IPS-11a (cell line): ENCODE data around the gene QRSL1.
A peak's percentile ranks its signal among the peaks of the same experiment; 100 is the strongest.
"Not testable (repeated sequence)": the region's sequence is repeated elsewhere in the genome, so short reads cannot be mapped to it uniquely, and the experiment has no call there.

ENCODE experiments used
- H3K4me3 ChIP-seq: one replicate; pipeline ENCODE4 v1.5.1; 2013; ENCODE audit warnings: low read depth, low read length, control low read depth

Gene QRSL1

DNA sequence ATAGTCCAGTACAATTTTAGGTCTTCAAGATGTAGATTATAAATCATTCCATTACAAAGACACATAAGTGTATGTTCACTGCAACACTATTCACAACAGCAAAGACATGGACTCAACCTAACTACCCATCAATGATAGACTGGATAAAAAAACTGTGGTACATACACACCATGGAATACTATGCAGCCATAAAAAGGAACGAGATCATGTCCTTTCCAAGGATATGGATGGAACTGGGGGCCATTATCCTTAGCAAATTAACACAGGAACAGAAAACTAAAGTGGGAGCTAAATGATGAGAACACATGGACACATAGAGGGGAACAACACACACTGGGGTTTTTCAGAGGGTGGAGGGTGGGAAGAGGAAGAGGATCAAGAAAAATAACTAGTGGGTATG is 6.3 kb upstream of the QRSL1 start:
- no peak overlapping the region for H3K4me3 ChIP-seq

DNA sequence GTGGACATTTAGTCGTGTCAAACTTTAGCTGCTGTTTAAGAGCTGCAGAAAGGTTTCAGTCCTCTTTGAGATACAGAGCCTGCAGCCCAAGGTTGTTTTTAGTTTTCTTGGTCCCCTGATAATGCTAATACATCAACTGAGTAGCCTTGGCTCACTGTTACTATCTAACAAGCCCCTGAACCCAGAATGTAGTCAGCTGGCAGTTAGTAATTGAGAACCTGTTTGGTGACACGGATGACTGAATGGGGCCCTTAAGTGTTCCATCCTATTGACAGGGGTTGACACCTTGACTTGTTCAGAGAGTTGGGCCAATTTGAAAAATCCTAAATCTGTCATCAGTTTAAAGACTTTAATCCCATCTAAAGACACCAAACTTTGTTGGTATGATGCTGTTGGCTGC is 2.9 kb upstream of the QRSL1 start:
- H3K4me3 ChIP-seq: no peak overlapping the region

GRCh38 chr6:106627760-106628159 is 1.6 kb upstream of the QRSL1 start:
- not testable (repeated sequence) for H3K4me3 ChIP-seq

- peak overlapping the region; percentile 89 for H3K4me3 ChIP-seq
Measured at GRCh38 chr6:106628658-106629102, 698 bp upstream of the QRSL1 start.

DNA sequence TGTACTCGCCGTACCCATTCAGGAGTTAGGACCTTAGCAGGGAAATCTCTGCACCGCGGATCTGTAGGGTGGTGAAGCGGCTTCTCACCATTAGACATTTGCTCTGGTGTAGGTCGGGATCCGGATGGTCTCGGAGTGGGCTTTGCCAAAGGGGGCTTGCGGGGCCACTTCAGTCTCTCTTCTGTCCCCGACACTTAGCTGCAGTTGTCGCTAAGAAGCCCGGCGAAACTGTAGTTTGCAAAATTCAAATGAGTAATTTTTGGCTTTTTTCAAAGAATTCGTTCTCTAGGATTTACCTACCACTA is 433 bp downstream of the QRSL1 start:
- H3K4me3 ChIP-seq: peak overlapping the region; percentile 89

DNA sequence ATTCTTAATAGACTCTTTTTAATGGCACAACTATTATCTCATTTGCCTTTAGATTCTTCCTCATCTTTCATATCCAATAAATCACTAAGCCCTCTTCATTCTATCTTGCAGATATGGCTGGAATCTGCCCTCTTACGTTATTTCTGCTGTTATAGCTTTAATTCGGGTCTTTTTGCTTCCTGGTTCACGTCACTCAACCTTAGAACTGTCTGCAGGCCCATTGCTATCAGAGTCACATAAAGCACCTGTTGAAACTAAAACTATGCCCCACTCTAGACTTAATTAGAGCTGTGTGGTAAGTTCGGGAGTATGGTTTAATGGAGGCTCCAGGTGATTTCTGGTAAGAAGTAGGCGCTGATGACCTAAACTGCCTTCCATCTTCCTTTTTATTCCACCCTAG is 988 bp downstream of the QRSL1 start:
- peak overlapping the region; percentile 89 for H3K4me3 ChIP-seq

- no peak overlapping the region for H3K4me3 ChIP-seq
Measured at GRCh38 chr6:106631346-106631745, 2.0 kb downstream of the QRSL1 start.

GRCh38 chr6:106634565-106634964 is 5.2 kb downstream of the QRSL1 start:
- no peak overlapping the region for H3K4me3 ChIP-seq

DNA sequence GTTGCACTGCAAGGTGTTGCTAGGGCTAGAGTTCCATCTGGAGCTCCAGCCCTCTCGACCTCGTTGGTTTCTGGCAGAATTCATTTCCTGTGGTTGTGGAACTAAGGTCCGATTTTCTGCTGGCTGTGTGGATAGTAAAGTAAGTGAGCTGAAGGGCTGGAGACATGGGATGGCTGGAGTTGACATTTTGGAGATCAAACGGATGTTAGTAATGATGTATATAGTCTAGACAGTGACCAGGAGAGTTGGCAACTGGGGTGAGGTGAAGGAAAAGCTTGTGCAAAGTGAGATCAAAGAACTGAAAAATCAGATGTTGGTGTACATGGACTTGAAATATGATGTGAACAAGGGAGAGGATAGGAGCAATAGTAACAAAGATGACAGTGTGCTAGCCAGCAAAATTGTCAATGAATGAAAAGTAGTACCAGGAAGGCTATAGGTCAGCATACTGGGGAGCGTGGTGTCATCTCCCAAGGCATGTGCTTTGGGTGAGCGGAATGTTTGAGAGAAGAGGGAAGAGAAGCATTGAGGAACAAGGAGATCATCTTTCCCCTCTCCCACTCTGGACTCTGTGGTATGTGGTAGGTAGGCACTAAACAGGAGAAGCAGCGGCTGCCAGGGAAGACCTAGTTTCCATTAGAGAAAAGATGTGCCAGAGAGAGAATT is 7.8 kb downstream of the QRSL1 start:
- no peak overlapping the region for H3K4me3 ChIP-seq

DNA sequence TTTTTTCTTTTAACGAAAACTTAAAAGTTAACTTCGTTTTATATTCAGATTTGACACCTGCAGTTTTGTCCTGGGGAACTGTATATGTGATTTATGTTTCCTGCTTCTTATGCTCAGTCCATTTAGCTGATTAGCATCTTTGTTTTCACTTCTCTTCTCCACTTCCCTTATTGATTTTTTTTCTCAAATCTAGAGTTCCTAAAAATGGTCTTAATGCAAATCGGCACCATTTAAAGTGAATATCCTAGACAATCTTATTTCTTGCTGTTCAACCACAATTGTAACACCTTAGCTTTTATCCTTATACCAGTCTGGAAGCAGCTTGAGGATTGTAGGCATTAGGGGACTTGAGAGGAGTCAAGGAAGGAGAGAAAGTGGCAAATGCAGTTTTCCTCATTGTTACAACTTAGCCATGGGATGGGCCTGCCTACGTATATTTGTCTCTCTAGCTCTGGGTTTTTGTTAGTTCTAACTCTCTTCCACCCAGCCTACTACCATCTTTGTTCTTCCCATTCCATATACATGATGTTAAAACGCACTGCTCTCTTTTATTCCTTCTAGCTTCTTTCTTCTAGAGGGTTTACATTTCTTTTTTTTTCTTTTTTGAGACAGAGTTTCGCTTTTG is 8.5 kb downstream of the QRSL1 start:
- no peak overlapping the region for H3K4me3 ChIP-seq

DNA sequence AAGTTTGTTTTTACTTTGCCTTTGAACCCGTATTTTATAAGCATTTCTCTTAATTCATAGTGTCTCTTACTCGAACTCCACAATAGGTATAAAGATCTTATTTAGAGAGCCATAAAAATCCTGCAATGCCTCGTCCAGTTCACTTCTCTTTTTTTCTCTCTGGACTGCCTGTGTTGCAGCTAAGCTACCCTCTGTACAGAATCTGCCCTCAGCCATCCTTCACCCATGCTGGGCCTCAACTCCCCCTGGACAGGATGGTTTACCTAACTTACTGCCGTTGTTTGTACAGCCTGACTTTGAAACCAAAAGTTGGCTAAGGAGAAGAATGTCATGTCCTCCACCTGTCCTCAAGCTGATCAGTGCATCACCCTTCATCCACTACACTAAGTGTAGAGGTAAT is 10.4 kb downstream of the QRSL1 start:
- no peak overlapping the region for H3K4me3 ChIP-seq

GRCh38 chr6:106642476-106642875 is 13.1 kb downstream of the QRSL1 start:
- H3K4me3 ChIP-seq: no peak overlapping the region

DNA sequence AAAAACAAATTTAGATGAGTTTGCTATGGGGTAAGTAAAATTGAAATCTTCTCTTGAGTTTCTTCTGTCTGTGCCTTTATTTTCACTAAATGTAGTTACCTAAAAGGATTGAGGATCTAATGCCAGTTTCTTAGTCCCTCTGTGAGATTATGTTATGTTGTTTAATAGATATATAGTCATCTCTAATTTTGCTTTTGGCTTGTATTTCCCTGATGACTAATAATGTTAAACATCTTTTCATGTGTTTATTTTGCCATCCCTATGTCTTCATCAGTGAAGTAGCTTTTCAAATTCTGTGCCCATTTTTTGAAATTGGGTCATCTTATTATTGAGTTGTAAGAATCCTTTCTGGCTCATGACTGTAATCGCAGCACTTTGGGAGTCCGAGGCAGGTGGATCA is 13.7 kb downstream of the QRSL1 start:
- no peak overlapping the region for H3K4me3 ChIP-seq

DNA sequence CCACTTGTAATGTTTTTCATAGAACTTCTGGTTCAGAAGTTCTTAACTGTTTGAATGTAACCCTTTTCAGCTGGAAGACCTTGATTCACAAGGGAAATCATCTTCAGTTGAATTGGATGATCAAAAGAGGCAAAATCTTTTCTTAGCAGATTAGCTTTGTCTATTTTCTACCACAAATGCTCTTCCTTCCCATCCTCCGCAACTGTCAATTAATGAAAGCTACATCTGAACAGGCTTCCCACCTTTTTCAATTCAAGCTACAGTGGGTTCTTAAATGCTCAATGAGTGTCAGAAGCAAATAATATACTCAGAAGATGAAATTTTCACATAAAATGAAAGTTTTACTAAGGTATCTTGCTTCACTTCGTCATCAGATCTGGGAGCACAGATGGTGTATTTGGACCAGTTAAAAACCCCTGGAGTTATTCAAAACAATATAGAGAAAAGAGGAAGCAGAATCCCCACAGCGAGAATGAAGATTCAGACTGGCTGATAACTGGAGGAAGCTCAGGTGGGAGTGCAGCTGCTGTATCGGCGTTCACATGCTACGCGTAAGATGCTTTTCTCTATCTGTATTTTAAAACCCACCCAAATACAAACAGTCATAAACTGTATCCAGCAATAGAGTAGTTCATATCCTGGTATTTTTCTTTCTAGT is 19.4 kb downstream of the QRSL1 start:
- H3K4me3 ChIP-seq: no peak overlapping the region

GRCh38 chr6:106658469-106658868 is 29.1 kb downstream of the QRSL1 start:
- H3K4me3 ChIP-seq: no peak overlapping the region

- no peak overlapping the region for H3K4me3 ChIP-seq
Measured at GRCh38 chr6:106659859-106660258, 30.5 kb downstream of the QRSL1 start.

GRCh38 chr6:106662458-106662857 is 33.1 kb downstream of the QRSL1 start:
- no peak overlapping the region for H3K4me3 ChIP-seq

DNA sequence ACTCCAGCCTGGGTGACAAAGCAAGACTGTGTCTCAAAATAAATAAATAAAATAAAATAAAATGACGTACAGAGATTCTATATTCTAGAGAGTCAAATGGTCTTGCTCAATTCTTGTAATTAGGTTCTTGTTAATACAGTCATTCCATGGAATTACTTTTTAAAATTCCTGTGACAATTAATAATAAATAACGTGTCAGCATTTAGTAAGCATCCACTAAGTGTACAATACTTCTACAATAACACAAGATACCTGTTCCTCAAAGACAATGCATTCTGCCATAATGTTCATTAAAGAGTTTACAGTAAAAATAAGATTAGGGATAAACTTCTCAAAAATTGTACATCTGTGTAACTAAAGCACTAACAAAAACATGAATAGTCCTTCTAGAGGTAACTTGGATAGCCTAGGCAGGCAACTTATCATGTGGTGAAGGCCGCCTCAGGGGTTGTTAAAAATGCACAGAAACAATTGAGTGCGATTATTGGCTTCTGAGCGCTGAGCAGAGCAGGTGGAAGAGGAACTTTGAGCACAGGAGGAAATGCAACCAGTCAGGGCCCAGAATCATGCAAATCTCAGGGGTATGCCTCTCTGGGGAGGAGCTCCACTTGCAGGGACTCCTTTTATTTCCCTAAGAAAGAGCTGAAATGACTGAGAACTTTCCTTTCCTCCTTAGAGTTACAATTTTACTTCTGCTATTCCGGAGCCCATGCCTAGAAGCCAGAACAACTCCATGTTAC is 37.1 kb downstream of the QRSL1 start:
- H3K4me3 ChIP-seq: no peak overlapping the region

GRCh38 chr6:106667022-106667402 is 37.6 kb downstream of the QRSL1 start:
- no peak overlapping the region for H3K4me3 ChIP-seq

GRCh38 chr6:106670236-106670635 is 40.9 kb downstream of the QRSL1 start:
- no peak overlapping the region for H3K4me3 ChIP-seq

GRCh38 chr6:106671651-106672050 is 42.3 kb downstream of the QRSL1 start:
- H3K4me3 ChIP-seq: no peak overlapping the region
